ENCODE measurements around the gene TEAD1.

- TF ChIP-seq POLR2A (IDR thresholded peaks at IDR 0.05) (no peak), CTCF (IDR thresholded peaks at IDR 0.05) (no peak)
Observed at GRCh38 chr11:12834630-12835029, 160.4 kb downstream of the TEAD1 start.
